HG02763 (cell line): Measurements from ENCODE around the gene MTSS2.

Experiments used
- ATAC-seq: cut with Tn5 transposase; IDR thresholded peaks from one replicate; pipeline ENCODE4 v1.9.1; 2021; ENCODE audit warnings: mild to moderate bottlenecking, moderate library complexity; ENCODE audit not compliant: unreplicated experiment

The MTSS2 gene

GRCh38 chr16:70685938-70686375 lies at the start of gene MTSS2:
TSS of gene MTSS2 (minus strand) at chr16:70686053. CDS start at chr16:70685791, 262 bp downstream.
- ATAC-seq, result no peak

DNA sequence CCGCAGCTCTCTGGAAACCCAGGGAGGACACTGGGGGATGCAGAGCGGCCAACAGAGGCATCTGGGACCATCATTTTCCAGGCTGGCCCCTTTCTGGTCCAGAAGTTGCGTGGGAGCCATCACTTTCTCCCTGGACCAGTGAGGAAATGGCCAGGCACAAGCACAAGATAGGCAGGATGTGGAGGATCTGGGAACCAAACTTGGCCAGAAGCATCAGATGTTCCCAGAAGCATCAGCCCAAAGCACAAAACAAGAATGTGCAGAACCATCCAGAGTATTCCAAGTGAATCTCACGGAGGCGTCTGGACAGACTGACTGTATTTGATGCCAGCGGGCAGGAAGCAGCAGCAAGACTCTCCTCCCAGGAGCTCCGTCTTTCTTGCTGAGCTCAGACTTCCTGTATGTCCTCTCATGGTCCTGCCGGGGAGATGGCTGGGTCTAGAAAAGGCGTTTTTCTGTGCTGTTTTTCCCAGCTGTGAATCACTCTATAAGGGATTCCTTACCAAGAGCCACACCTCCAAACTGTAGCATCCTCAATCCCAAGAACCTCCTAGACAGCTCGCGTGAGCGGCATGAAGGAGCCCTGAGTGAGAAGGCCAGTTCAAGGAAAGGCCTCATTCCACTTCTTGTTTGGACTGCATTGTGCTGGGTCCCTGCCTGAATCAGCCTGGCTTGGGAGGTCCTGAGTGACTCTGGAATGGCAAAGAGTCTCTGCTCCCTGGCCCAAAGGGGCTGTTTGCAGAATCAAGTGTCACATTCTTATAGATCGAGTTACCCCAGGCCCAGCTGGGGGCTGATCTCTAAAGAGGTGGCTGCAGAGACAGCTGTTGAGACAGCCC lies 49.5 kb upstream of the MTSS2 start:
- ATAC-seq, result no peak

GRCh38 chr16:70734522-70735095 lies 48.8 kb upstream of the MTSS2 start:
- no peak for ATAC-seq

GRCh38 chr16:70730944-70731343 lies 45.1 kb upstream of the MTSS2 start:
- ATAC-seq, result no peak

DNA sequence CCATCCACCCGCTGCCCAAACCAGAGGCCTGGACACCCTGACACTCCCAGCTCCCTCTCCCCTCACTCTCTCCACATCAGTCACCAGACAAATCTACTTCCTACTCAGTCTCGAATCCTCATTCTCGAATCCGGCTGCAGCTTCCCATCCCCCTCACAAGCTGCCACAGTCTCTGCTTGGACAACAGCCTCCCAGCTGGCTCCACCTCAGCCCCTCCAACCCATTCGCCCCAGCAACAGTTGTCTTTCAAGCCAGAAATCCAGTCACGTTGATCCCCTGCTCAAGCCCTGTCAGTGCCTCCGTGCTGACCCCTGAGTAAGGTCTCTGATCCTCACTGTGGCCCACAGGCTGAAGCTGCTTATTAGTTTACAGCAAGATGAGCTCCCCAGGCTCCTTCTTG lies 44.2 kb upstream of the MTSS2 start:
- no peak for ATAC-seq

DNA sequence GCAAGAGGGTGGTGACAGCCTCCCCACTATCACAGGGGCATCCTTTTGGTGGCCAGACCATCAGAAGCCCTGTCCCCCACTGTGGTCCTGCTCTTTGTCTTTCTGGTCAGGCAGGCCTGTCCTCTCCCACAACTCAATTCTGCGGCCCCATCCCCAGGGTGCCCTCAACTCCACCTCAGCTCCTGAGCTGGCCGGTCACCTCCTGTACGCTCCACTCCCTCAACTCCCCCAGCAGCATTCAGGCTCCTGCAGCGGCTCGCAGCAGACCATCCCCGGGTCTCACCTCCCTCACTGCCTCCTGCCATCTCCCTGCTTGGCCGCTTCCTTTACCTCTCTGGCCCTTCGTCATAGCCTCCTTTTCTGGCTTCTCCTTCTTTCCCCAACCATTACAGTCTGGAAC lies 43.4 kb upstream of the MTSS2 start:
- ATAC-seq, result no peak

DNA sequence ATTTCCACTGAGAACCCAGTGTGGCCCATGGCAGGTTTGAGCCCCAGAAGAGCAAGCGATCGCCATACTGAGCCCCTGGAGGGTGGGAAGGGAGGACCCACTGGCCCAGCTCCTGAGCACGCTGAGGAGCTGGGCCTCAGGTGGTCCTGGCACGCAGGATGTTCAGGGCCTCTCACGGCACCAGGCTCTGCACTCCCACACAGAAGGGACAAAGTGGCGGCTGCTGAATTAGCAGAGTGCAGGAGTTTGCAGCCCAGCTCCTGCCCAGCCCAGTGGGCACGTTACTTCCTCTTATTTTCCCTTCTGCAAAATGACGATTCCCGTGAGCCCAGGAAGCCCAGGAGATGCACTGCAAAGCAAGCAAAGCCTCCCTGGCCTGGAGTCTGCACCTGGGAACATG lies 42.3 kb upstream of the MTSS2 start:
- ATAC-seq, result no peak

- ATAC-seq, result no peak
These were observed 41.1 kb upstream of the MTSS2 start for GRCh38 chr16:70726892-70727361.

DNA sequence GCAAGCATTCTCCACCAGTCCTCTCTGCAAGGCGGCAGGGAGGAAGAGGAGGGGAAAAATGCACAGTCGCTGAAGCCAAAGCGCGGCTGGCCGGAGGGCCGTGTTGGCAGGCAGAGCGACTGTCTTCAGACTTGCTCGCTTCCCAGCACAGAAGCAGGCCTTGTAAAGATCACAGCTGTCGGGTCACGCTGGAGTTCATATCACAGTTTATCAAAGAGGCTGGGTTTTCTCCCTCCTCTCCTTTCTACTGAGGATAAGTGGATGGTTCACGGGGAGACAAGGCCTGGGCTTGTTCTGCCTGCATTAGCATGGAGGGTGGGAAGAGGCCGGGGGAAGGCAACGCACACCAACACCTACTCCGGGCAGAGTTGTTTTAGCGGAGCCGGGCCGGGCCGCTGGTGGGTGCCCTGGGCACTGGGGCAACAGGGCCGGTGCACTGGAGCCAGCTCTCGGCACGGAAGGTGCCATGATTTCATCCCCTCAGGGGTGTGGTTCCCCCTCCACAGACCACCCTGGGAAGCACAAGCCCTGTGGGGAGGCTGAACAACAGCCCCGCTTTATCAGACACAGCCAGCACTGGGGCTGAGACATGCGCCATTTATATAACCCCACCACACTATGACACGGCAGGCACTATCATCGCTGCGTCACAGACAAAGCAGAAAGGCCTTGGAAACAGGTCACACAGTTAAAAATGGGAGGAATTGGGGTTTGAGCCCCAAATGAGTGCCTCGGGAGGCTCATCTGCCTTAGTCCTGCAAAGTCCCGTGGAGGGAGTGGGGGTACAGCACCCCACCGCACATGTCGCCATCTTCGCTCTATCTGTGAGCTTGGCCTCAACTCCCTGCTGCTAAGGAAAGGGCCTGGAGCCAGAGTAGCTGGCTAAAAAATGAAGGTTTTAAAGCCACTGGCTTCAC lies 40.3 kb upstream of the MTSS2 start:
- no peak for ATAC-seq

GRCh38 chr16:70725024-70725911 lies 39.4 kb upstream of the MTSS2 start:
- no peak for ATAC-seq

- ATAC-seq, result no peak
These were observed 38.5 kb upstream of the MTSS2 start for GRCh38 chr16:70724146-70725023.

- ATAC-seq, result no peak
These were observed 37.9 kb upstream of the MTSS2 start for GRCh38 chr16:70723740-70724145.

GRCh38 chr16:70721202-70721963 lies 35.5 kb upstream of the MTSS2 start:
- ATAC-seq, result no peak

GRCh38 chr16:70720425-70721201 lies 34.8 kb upstream of the MTSS2 start:
- ATAC-seq, result no peak

- ATAC-seq, result no peak
These were observed 31.2 kb upstream of the MTSS2 start for GRCh38 chr16:70717065-70717464.

DNA sequence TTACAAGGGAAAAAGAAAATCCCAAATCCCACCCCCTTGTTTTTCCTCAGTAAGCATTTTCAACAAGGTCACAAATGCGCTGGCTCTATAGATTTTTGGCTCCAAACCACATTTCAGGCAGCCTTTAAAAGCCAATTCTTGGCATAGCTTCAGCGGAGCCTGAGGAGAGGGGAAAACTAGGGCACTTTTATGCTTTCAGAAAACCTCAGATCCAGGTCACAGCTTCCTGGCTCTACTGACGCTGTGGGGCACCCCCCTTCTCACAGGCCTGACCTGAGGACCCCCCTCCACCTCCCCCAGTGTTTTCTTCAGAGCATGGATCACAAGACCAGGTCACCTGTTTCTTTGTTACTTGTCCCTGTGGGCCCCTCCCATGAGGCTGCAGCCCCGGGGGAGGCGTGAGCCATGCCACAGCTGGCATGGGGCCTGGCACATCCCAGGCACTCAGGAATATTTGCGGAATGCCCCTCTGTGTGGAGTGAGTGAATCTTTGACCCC lies 30.1 kb upstream of the MTSS2 start:
- ATAC-seq, result no peak

DNA sequence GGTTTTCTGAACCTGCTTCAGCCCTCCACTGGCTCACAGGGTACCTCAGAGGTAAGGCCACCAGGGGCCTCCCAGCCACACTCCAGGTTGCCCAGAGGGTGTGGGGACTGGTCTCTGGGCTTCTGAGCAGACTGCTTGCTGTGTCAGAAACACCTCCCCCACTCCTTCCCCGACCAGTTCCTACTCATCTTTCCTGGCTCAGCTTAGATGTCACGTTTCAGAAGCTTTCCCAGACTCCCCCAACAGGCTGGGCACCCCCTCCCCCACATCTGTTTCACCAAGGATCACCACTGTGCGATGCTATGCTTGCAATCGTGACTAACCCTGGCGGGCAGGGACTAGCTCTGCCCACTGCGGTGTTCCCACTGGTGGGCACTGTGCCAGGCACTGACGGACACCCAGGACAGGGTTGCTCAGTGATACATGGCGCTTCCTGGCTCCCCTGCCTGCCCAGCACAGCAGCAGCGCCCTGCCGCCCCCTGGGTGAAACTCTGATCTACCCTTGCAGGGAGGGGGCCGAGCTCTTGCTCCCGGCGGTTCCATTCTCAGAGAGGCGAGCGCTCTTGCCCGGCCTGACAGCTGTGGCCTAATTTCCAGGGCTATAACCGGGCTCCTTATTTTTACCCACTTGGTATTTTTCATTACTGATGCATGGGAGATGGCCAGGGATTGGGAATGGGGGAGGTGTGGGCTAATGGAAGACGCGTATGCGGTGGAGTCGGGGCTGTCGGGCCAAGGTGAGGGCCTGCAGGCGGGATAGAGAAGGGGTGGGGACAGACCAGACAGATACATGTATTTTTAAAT lies 29.4 kb upstream of the MTSS2 start:
- ATAC-seq, result no peak
